Psoas muscle (tissue), 8 donors: Measurements from ENCODE around the gene SMC4. TPM values are rescaled to one million over a fixed set of nuclear protein-coding genes. Genes with fewer than 3 reads are reported as not detected.

Experiments used
- ATAC-seq, 4 donors: fragments of 200-7000 bp; cut with Tn5 transposase; one replicate each; pipeline ENCODE4 v1.9.1; 2020; ENCODE audit warnings: moderate library complexity in 3 of 4, mild to moderate bottlenecking in 2 of 4
- DNase-seq, 2 donors: peaks; one replicate each; pipeline ENCODE4 v3.0.0-alpha.2; 2020
- H3K27ac ChIP-seq: fragments of 200-600 bp; one replicate; pipeline ENCODE4 v1.8.0; 2022
- H3K27me3 ChIP-seq, 3 donors: fragments of 200-600 bp in 1 of 3; one replicate each; pipeline versions ENCODE4 v1.6.1 to v1.8.0; 2013 to 2022; ENCODE audit warnings: low read length in 2 of 3, mild to moderate bottlenecking in 2 of 3, moderate library complexity in 1 of 3; ENCODE audit not compliant: insufficient read depth in 3 of 3
- H3K36me3 ChIP-seq, 2 donors: fragments of 200-600 bp in 1 of 2; one replicate each; pipeline versions ENCODE4 v1.6.1 to v1.8.0; 2013 to 2022; ENCODE audit warnings: low read depth in 1 of 2, mild to moderate bottlenecking in 1 of 2, moderate library complexity in 1 of 2; ENCODE audit not compliant: insufficient read depth in 1 of 2
- H3K4me1 ChIP-seq: fragments of 200-600 bp; one replicate; pipeline ENCODE4 v1.8.0; 2022
- H3K4me3 ChIP-seq: fragments of 200-600 bp; one replicate; pipeline ENCODE4 v1.8.0; 2022; ENCODE audit warnings: mild to moderate bottlenecking
- H3K9me3 ChIP-seq: fragments of 200-600 bp; one replicate; pipeline ENCODE4 v1.8.0; 2022
- CTCF ChIP-seq: fragments of 200-600 bp; IDR thresholded peaks from one replicate; pipeline ENCODE4 v1.8.0; 2022; ENCODE audit warnings: antibody characterized with exemption
- WGBS, 3 donors: extraction: QIAGEN DNeasy Blood & Tissue Kit; methylation state at CpG; one replicate each; pipeline versions ENCODE4 v1.1.6 to v1.1.7; 2013; 5-methylcytosine and 5-hydroxymethylcytosine counted together
- intact Hi-C, 2 donors: fragments of 100-400 bp; cut with DNase I; formaldehyde crosslinking; loops; one replicate each; pipeline versions ENCODE4 v1.11.0 to v1.14.2; 2022
- polyA plus RNA-seq, 3 donors: library from polyadenylated mRNA; stranded (reverse); fragments of 200-250 nt; gene quantifications; one replicate each; pipeline ENCODE4 v1.2.3, GENCODE V29; 2013
- total RNA-seq, 4 donors: library from RNA; stranded (reverse); fragmentation: NEBNext Ultra II Directional in 2 of 4; extraction: Animal tissue kit (Norgen Biotek cat#: 25700) in 2 of 4; gene quantifications; one replicate each; pipeline versions ENCODE4 v1.2.1 to v1.2.4, GENCODE V29; 2021 to 2023
- donor health status: healthy with polysubstance abuse.
- donor health status: DM: no; HTN: no; CAD: no; lungs with moderate emphysema.
- donor health status: Bipolar disorder and iron deficiency.
- donor health status: healthy.
- donor health status: DM: yes; HTN: yes; CAD: no.
- donor health status: DM: no; HTN: no; CAD: no.
- donor health status: DM: no; HTN: no; CAD: no.
- donor health status: DM: yes; HTN: yes; CAD: no.

SMC4 gene
- total and polyA plus RNA-seq, 7 donors: 6.9 to 17.3 (median 8.6) TPM

- 65 to 74% (median 73%) methylated on average over 2 of the region's 2 CpGs for WGBS, 3 donors
- Histone ChIP-seq H3K9me3 (no peaks in the 10 kb centered on the region), H3K27ac (no peak overlapping the region), H3K4me3 (no peak overlapping the region), H3K4me1 (no peaks in the 10 kb centered on the region), H3K36me3 (peaks cover 0 to 57% of the 10 kb centered on the region in 2 donors), H3K27me3 (no peaks in the 10 kb centered on the region)
- no peak for TF ChIP-seq CTCF
- DNase-seq (no peak), ATAC-seq (no peak)
- intact Hi-C loops: no loop called here
Observed at GRCh38 chr3:160434071-160434470, 34.6 kb downstream of the SMC4 start.

- Histone ChIP-seq H3K27ac (no peak overlapping the region), H3K4me3 (no peak overlapping the region), H3K27me3 (no peaks in the 10 kb centered on the region), H3K4me1 (no peaks in the 10 kb centered on the region), H3K9me3 (no peaks in the 10 kb centered on the region), H3K36me3 (peaks cover 0 to 47% of the 10 kb centered on the region in 2 donors)
- no peak for TF ChIP-seq CTCF
- intact Hi-C loops: no loop called here
- 94 to 98% (median 97%) methylated on average over 2 of the region's 2 CpGs for WGBS, 3 donors
- DNase-seq: no peak
- no peak for ATAC-seq
Observed at GRCh38 chr3:160435095-160435494, 35.6 kb downstream of the SMC4 start.

DNA sequence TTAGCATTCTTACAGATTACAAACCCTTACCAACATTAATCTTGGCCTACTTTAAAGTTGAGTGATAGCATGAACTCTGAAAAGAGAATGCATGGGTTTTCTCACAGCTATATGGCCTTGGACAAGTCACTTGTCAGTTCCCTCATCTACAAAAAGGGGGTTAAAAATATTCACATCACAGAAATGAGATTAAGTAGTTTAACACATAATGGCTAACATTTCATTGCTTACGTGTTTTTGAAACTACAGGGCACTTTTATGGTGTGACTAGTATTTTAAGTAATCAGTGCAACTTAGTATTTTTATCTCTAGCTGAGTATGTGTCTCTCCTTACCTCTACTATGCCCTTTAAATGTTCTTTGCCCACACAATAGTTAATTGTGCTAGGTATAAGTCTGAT is 36.3 kb downstream of the SMC4 start:
- H3K9me3 ChIP-seq: no peaks in the 10 kb centered on the region
- no peak for ATAC-seq
- no peaks in the 10 kb centered on the region for H3K4me1 ChIP-seq
- H3K27ac ChIP-seq: no peak overlapping the region
- intact Hi-C loops: no loop called here
- no peaks in the 10 kb centered on the region for H3K27me3 ChIP-seq
- no peak overlapping the region for H3K4me3 ChIP-seq
- no peak for DNase-seq
- 91 to 93% (median 91%) methylated on average over 1 of the region's 1 CpG for WGBS, 3 donors
- H3K36me3 ChIP-seq: peaks cover 0 to 41% of the 10 kb centered on the region in 2 donors
- TF ChIP-seq CTCF: no peak

DNA sequence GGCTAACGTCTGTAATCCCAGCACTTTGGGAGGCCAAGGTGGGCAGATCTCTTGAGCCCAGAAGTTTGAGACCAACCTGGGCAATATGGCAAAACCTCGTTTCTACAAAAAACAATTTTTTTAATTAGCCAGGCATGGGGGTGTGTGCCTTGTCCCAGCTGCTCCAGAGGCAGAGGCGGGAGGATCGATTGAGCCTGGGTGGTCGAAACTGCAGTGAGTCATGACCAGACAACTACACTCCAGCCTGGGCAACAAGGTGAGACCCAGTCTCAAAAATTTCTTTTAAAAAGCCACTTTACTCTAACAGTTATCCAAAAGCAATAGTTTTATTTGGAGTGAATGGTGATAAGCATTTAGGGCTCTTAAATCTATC is 37.6 kb downstream of the SMC4 start:
- Histone ChIP-seq H3K27ac (no peak overlapping the region), H3K4me3 (no peak overlapping the region), H3K36me3 (peaks cover 0 to 27% of the 10 kb centered on the region in 2 donors), H3K27me3 (no peaks in the 10 kb centered on the region), H3K9me3 (no peaks in the 10 kb centered on the region), H3K4me1 (no peaks in the 10 kb centered on the region)
- no peak for TF ChIP-seq CTCF
- WGBS, 3 donors: 72 to 79% (median 78%) methylated on average over 5 of the region's 5 CpGs
- intact Hi-C loops: no loop called here
- no peak for DNase-seq
- no peak for ATAC-seq

GRCh38 chr3:160440687-160441086 is 41.2 kb downstream of the SMC4 start:
- Histone ChIP-seq H3K27ac (no peak overlapping the region), H3K27me3 (no peaks in the 10 kb centered on the region), H3K4me1 (no peaks in the 10 kb centered on the region), H3K4me3 (no peak overlapping the region), H3K36me3 (no peaks in the 10 kb centered on the region), H3K9me3 (no peaks in the 10 kb centered on the region)
- no peak for TF ChIP-seq CTCF
- DNase-seq (no peak), ATAC-seq (no peak)
- WGBS, 3 donors: 98 to 99% (median 98%) methylated on average over 7 of the region's 7 CpGs
- intact Hi-C loops: no loop called here
